ENCODE data around the gene SRSF5.

Gene SRSF5

GRCh38 chr14:69749956-69750355 lies 17.0 kb upstream of the SRSF5 start:
- DNase-seq (ENCODE audit: low read depth, low spot score), result no peak
- TF ChIP-seq FOXP2 (optimal IDR thresholded peaks at IDR 0.05; ENCODE audit: control extremely low read depth, extremely low read length, insufficient read depth) (no peak), EZH2 (IDR thresholded peaks at IDR 0.05) (no peak)
- H3K9me3 ChIP-seq (ENCODE audit: low read depth, low read length), result no peaks in the 10 kb centered on the region
- H3K27ac ChIP-seq, result no peak overlapping the region
- H3K4me3 ChIP-seq, result no peak overlapping the region
- no peak overlapping the region for H3K9ac ChIP-seq (ENCODE audit: insufficient read length)
- no peaks in the 10 kb centered on the region for H3K36me3 ChIP-seq (ENCODE audit: insufficient read depth, low read length)

DNA sequence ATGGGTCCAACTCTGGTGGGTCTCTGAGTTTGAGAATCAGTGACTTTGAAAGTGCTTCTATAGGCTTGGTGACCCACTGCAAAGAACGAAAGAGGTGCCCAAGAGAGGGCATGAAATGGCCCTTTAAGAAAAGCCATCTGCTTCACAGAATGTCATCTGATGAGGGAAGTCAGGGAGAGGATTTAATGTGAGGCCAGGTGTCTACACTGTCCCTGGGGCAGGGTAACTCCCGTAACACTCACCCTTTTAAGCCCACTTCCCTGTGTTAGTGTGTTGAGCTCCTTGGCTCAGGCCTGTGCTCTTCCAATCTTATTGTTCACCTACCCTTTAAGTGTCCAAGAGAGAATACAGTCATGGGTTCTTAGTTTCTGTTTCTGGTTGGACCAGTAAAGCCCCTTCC lies 16.4 kb upstream of the SRSF5 start:
- no peak for DNase-seq (ENCODE audit: low read depth, low spot score)
- Histone ChIP-seq H3K36me3 (ENCODE audit: insufficient read depth, low read length) (no peaks in the 10 kb centered on the region), H3K27ac (no peak overlapping the region), H3K9me3 (ENCODE audit: low read depth, low read length) (no peaks in the 10 kb centered on the region), H3K9ac (ENCODE audit: insufficient read length) (no peak overlapping the region), H3K4me3 (no peak overlapping the region)
- no peak for TF ChIP-seq EZH2 (IDR thresholded peaks at IDR 0.05)
- no peak for TF ChIP-seq FOXP2 (optimal IDR thresholded peaks at IDR 0.05; ENCODE audit: control extremely low read depth, extremely low read length, insufficient read depth)
- TF ChIP-seq POLR2AphosphoS5 (IDR thresholded peaks at IDR 0.05; ENCODE audit: borderline replicate concordance, low read depth, low read length), result no peak

GRCh38 chr14:69752773-69753172 lies 14.2 kb upstream of the SRSF5 start:
- no peaks in the 10 kb centered on the region for H3K36me3 ChIP-seq (ENCODE audit: insufficient read depth, low read length)
- H3K9me3 ChIP-seq (ENCODE audit: low read depth, low read length), result no peaks in the 10 kb centered on the region
- no peak overlapping the region for H3K4me3 ChIP-seq
- H3K9ac ChIP-seq (ENCODE audit: insufficient read length), result no peak overlapping the region
- TF ChIP-seq POLR2AphosphoS5 (IDR thresholded peaks at IDR 0.05; ENCODE audit: borderline replicate concordance, low read depth, low read length) (no peak), EZH2 (IDR thresholded peaks at IDR 0.05) (no peak), FOXP2 (optimal IDR thresholded peaks at IDR 0.05; ENCODE audit: control extremely low read depth, extremely low read length, insufficient read depth) (no peak)
- H3K27ac ChIP-seq, result peak overlapping the region; percentile 45
- DNase-seq (ENCODE audit: low read depth, low spot score), result no peak

- TF ChIP-seq POLR2AphosphoS5 (IDR thresholded peaks at IDR 0.05; ENCODE audit: borderline replicate concordance, low read depth, low read length) (no peak), FOXP2 (optimal IDR thresholded peaks at IDR 0.05; ENCODE audit: control extremely low read depth, extremely low read length, insufficient read depth) (no peak), EZH2 (IDR thresholded peaks at IDR 0.05) (no peak)
- Histone ChIP-seq H3K9ac (ENCODE audit: insufficient read length) (no peak overlapping the region), H3K36me3 (ENCODE audit: insufficient read depth, low read length) (no peaks in the 10 kb centered on the region), H3K4me3 (no peak overlapping the region), H3K9me3 (ENCODE audit: low read depth, low read length) (no peaks in the 10 kb centered on the region), H3K27ac (peak overlapping the region; percentile 83)
- DNase-seq (ENCODE audit: low read depth, low spot score), result peak; percentile 52
Observed at GRCh38 chr14:69753860-69754259, 13.1 kb upstream of the SRSF5 start.

- Histone ChIP-seq H3K4me3 (no peak overlapping the region), H3K9ac (ENCODE audit: insufficient read length) (no peak overlapping the region), H3K36me3 (ENCODE audit: insufficient read depth, low read length) (no peaks in the 10 kb centered on the region), H3K9me3 (ENCODE audit: low read depth, low read length) (no peaks in the 10 kb centered on the region), H3K27ac (peak overlapping the region; percentile 83)
- no peak for DNase-seq (ENCODE audit: low read depth, low spot score)
- TF ChIP-seq POLR2AphosphoS5 (IDR thresholded peaks at IDR 0.05; ENCODE audit: borderline replicate concordance, low read depth, low read length) (no peak), EZH2 (IDR thresholded peaks at IDR 0.05) (no peak), FOXP2 (optimal IDR thresholded peaks at IDR 0.05; ENCODE audit: control extremely low read depth, extremely low read length, insufficient read depth) (no peak)
Observed at GRCh38 chr14:69754487-69754886, 12.5 kb upstream of the SRSF5 start.

DNA sequence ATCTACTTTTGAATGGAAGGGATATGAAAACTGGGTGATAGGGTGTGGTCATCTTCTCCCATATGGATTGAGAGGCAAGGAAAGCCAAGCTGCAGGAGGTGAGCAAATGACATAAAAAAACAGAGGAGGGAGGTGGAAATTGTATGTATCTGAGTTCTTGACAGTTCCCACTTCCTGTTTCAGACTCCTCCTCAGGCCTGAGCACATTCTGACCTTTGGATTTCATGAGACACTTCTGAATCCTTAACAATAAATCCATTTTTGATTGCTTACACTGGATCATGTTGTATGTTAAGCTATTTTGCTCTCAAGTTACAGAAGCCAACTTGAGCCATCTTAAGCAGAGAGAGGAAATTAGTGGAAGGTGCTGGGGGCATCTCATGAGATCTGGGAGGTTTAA lies 11.6 kb upstream of the SRSF5 start:
- Histone ChIP-seq H3K27ac (no peak overlapping the region), H3K9ac (ENCODE audit: insufficient read length) (no peak overlapping the region), H3K9me3 (ENCODE audit: low read depth, low read length) (no peaks in the 10 kb centered on the region), H3K4me3 (no peak overlapping the region), H3K36me3 (ENCODE audit: insufficient read depth, low read length) (no peaks in the 10 kb centered on the region)
- DNase-seq (ENCODE audit: low read depth, low spot score), result no peak
- TF ChIP-seq EZH2 (IDR thresholded peaks at IDR 0.05) (no peak), POLR2AphosphoS5 (IDR thresholded peaks at IDR 0.05; ENCODE audit: borderline replicate concordance, low read depth, low read length) (no peak), FOXP2 (optimal IDR thresholded peaks at IDR 0.05; ENCODE audit: control extremely low read depth, extremely low read length, insufficient read depth) (no peak)

DNA sequence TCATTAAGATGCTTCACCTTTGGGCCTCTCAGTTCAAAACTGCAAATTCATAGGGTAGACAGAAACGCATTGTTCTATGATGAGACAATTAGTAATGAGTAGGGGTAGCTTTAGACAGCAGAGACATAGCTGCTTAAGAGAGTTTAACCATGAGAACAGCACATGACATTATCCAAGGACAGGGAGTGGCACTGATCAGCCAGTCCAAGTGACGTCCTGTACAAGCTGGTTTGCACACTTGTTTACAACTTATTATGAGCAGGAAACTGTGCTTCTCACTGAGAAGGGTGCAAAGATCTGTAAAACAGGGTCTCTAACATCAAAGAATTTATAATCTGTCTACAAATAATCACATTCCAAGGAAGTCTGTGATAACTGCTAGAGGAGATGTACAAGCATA lies 11.2 kb upstream of the SRSF5 start:
- Histone ChIP-seq H3K27ac (no peak overlapping the region), H3K4me3 (no peak overlapping the region), H3K36me3 (ENCODE audit: insufficient read depth, low read length) (no peaks in the 10 kb centered on the region), H3K9me3 (ENCODE audit: low read depth, low read length) (no peaks in the 10 kb centered on the region), H3K9ac (ENCODE audit: insufficient read length) (no peak overlapping the region)
- no peak for DNase-seq (ENCODE audit: low read depth, low spot score)
- TF ChIP-seq EZH2 (IDR thresholded peaks at IDR 0.05), result no peak
- no peak for TF ChIP-seq POLR2AphosphoS5 (IDR thresholded peaks at IDR 0.05; ENCODE audit: borderline replicate concordance, low read depth, low read length)
- no peak for TF ChIP-seq FOXP2 (optimal IDR thresholded peaks at IDR 0.05; ENCODE audit: control extremely low read depth, extremely low read length, insufficient read depth)

DNA sequence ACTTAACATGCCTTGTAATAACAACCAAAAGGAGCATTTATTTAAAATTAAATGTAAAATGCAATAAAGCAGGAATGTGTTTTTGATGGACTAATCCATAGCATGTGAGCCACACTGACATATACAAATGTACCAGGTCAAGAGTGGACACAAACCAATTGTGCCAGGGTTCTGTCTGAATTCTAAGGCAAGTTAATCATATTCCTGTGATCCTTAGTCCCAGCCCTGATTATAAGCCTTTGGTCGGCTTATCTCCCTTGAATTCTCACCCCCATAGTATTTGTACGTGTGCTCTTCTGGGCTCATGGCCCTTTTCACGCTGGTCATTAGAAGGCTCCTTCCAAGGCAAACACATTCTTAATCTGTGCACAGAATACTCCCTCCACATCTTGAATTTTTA lies 10.6 kb upstream of the SRSF5 start:
- Histone ChIP-seq H3K27ac (no peak overlapping the region), H3K4me3 (no peak overlapping the region), H3K9ac (ENCODE audit: insufficient read length) (no peak overlapping the region), H3K36me3 (ENCODE audit: insufficient read depth, low read length) (no peaks in the 10 kb centered on the region), H3K9me3 (ENCODE audit: low read depth, low read length) (no peaks in the 10 kb centered on the region)
- TF ChIP-seq EZH2 (IDR thresholded peaks at IDR 0.05) (no peak), POLR2AphosphoS5 (IDR thresholded peaks at IDR 0.05; ENCODE audit: borderline replicate concordance, low read depth, low read length) (no peak), FOXP2 (optimal IDR thresholded peaks at IDR 0.05; ENCODE audit: control extremely low read depth, extremely low read length, insufficient read depth) (no peak)
- no peak for DNase-seq (ENCODE audit: low read depth, low spot score)

GRCh38 chr14:69760810-69761209 lies 6.1 kb upstream of the SRSF5 start:
- Histone ChIP-seq H3K27ac (no peak overlapping the region), H3K9ac (ENCODE audit: insufficient read length) (no peak overlapping the region), H3K9me3 (ENCODE audit: low read depth, low read length) (no peaks in the 10 kb centered on the region), H3K36me3 (ENCODE audit: insufficient read depth, low read length) (no peaks in the 10 kb centered on the region), H3K4me3 (no peak overlapping the region)
- TF ChIP-seq FOXP2 (optimal IDR thresholded peaks at IDR 0.05; ENCODE audit: control extremely low read depth, extremely low read length, insufficient read depth), result no peak
- no peak for TF ChIP-seq EZH2 (IDR thresholded peaks at IDR 0.05)
- TF ChIP-seq POLR2AphosphoS5 (IDR thresholded peaks at IDR 0.05; ENCODE audit: borderline replicate concordance, low read depth, low read length), result no peak
- no peak for DNase-seq (ENCODE audit: low read depth, low spot score)
